ENCODE results near the gene OR3A1. TPM values are rescaled to one million over a fixed set of nuclear protein-coding genes. Genes with fewer than 3 reads are reported as not detected.
A peak's percentile ranks its signal among the peaks of the same experiment; 100 is the strongest.
"Not testable (repeated sequence)": the region's sequence is repeated elsewhere in the genome, so short reads cannot be mapped to it uniquely, and the experiment has no call there.

Gene OR3A1
- total RNA-seq, result not detected

- no peaks in the 10 kb centered on the region for H3K4me1 ChIP-seq
- no peak within 1 kb of the TSS for H3K27ac ChIP-seq
- H3K4me3 ChIP-seq, result no peak within 1 kb of the TSS
- no peaks in the 10 kb centered on the region for H3K27me3 ChIP-seq
- peaks cover 0 to 3% of the 10 kb centered on the region in 2 donors for H3K9me3 ChIP-seq
- no peaks in the 10 kb centered on the region for H3K36me3 ChIP-seq
- DNase-seq (ENCODE audit: low spot score), result no peak
- TF ChIP-seq CTCF (IDR thresholded peaks at IDR 0.05), result no peak
Measured at GRCh38 chr17:3298260-3298659, at the start of gene OR3A1. Gene OR3A1, minus strand, starts transcription at chr17:3298360. Its CDS starts 5,778 bp downstream, at chr17:3292582.

- not testable (repeated sequence) for H3K4me3 ChIP-seq; DNase-seq (ENCODE audit: low spot score); H3K4me1 ChIP-seq; H3K27ac ChIP-seq; H3K36me3 ChIP-seq; H3K27me3 ChIP-seq
- H3K9me3 ChIP-seq, result peaks cover 0 to 10% of the 10 kb centered on the region in 2 donors
Measured at GRCh38 chr17:3342782-3343181, 44.6 kb upstream of the OR3A1 start.

GRCh38 chr17:3335876-3336275 lies 37.7 kb upstream of the OR3A1 start:
- Histone ChIP-seq H3K27ac (no peak overlapping the region), H3K4me3 (no peak overlapping the region), H3K9me3 (no peaks in the 10 kb centered on the region), H3K36me3 (no peaks in the 10 kb centered on the region), H3K4me1 (no peaks in the 10 kb centered on the region), H3K27me3 (no peaks in the 10 kb centered on the region)
- DNase-seq (ENCODE audit: low spot score), result no peak
- peak in 1 of 2 donors; percentile 35 for TF ChIP-seq CTCF (IDR thresholded peaks at IDR 0.05)

- H3K27me3 ChIP-seq, result no peaks in the 10 kb centered on the region
- DNase-seq (ENCODE audit: low spot score), result no peak
- H3K9me3 ChIP-seq, result peaks cover 0 to 6% of the 10 kb centered on the region in 2 donors
- no peak for TF ChIP-seq CTCF (IDR thresholded peaks at IDR 0.05)
- H3K27ac ChIP-seq, result no peak overlapping the region
- H3K4me3 ChIP-seq, result no peak overlapping the region
- no peaks in the 10 kb centered on the region for H3K36me3 ChIP-seq
- H3K4me1 ChIP-seq, result no peaks in the 10 kb centered on the region
Measured at GRCh38 chr17:3318336-3318735, 20.2 kb upstream of the OR3A1 start.

- H3K27me3 ChIP-seq, result no peaks in the 10 kb centered on the region
- H3K9me3 ChIP-seq, result peaks cover 0 to 6% of the 10 kb centered on the region in 2 donors
- H3K27ac ChIP-seq, result no peak overlapping the region
- no peaks in the 10 kb centered on the region for H3K36me3 ChIP-seq
- DNase-seq (ENCODE audit: low spot score), result no peak
- no peak for TF ChIP-seq CTCF (IDR thresholded peaks at IDR 0.05)
- no peaks in the 10 kb centered on the region for H3K4me1 ChIP-seq
- H3K4me3 ChIP-seq, result no peak overlapping the region
Measured at GRCh38 chr17:3316836-3317235, 18.7 kb upstream of the OR3A1 start.

- no peak for DNase-seq (ENCODE audit: low spot score)
- no peak for TF ChIP-seq CTCF (IDR thresholded peaks at IDR 0.05)
- H3K9me3 ChIP-seq, result no peaks in the 10 kb centered on the region
- H3K27me3 ChIP-seq, result no peaks in the 10 kb centered on the region
- H3K27ac ChIP-seq, result no peak overlapping the region
- no peaks in the 10 kb centered on the region for H3K36me3 ChIP-seq
- H3K4me3 ChIP-seq, result no peak overlapping the region
- no peaks in the 10 kb centered on the region for H3K4me1 ChIP-seq
Measured at GRCh38 chr17:3308603-3309002, 10.4 kb upstream of the OR3A1 start.
